Activated CD4-positive, alpha-beta T cell treated with anti-CD3 and anti-CD28 coated beads, Interleukin-2, amount 50 U/mL, for 1 hour (primary cell): Measurements from ENCODE around the gene SLC23A1.
"Not testable (repeated sequence)": the region's sequence is repeated elsewhere in the genome, so short reads cannot be mapped to it uniquely, and the experiment has no call there.

Experiments
- DNase-seq: peaks from one replicate; pipeline ENCODE4 v3.0.0-alpha.2; 2020

Gene SLC23A1

GRCh38 chr5:139389701-139390638 is 6.9 kb upstream of the SLC23A1 start, which contains the start of gene MZB1:
MZB1 (minus strand) TSS chr5:139389913; CDS start chr5:139389856, 57 bp downstream.
- peak; percentile 29 for DNase-seq

GRCh38 chr5:139388198-139388821 is 5.2 kb upstream of the SLC23A1 start:
- no peak for DNase-seq

GRCh38 chr5:139387611-139388197 is 4.6 kb upstream of the SLC23A1 start:
- no peak for DNase-seq

GRCh38 chr5:139386956-139387355 is 3.9 kb upstream of the SLC23A1 start:
- not testable (repeated sequence) for DNase-seq

- DNase-seq, result no peak
Observed at GRCh38 chr5:139386050-139386438, 2.9 kb upstream of the SLC23A1 start.

GRCh38 chr5:139385061-139386049 is 2.3 kb upstream of the SLC23A1 start:
- no peak for DNase-seq

GRCh38 chr5:139384591-139385051 is 1.5 kb upstream of the SLC23A1 start:
- DNase-seq, result no peak

- DNase-seq, result no peak
Observed at GRCh38 chr5:139383993-139384590, 995 bp upstream of the SLC23A1 start.

GRCh38 chr5:139382807-139383206 is 290 bp downstream of the SLC23A1 start:
- DNase-seq, result no peak

- DNase-seq, result no peak
Observed at GRCh38 chr5:139381837-139382761, 998 bp downstream of the SLC23A1 start.

- no peak for DNase-seq
Observed at GRCh38 chr5:139379626-139380449, 3.3 kb downstream of the SLC23A1 start.

- no peak for DNase-seq
Observed at GRCh38 chr5:139378941-139379361, 4.1 kb downstream of the SLC23A1 start.

GRCh38 chr5:139378101-139378825 is 4.8 kb downstream of the SLC23A1 start:
- no peak for DNase-seq

GRCh38 chr5:139377226-139377625 is 5.9 kb downstream of the SLC23A1 start:
- DNase-seq, result no peak

- no peak for DNase-seq
Observed at GRCh38 chr5:139376364-139376763, 6.7 kb downstream of the SLC23A1 start.

GRCh38 chr5:139374909-139375308 is 8.2 kb downstream of the SLC23A1 start:
- DNase-seq, result no peak

GRCh38 chr5:139371482-139372435 is 11.3 kb downstream of the SLC23A1 start:
- no peak for DNase-seq

- DNase-seq, result no peak
Observed at GRCh38 chr5:139369181-139369580, 13.9 kb downstream of the SLC23A1 start.
